22Rv1 (cell line): ENCODE data around the gene BUB1.
"Not testable (repeated sequence)": the region's sequence is repeated elsewhere in the genome, so short reads cannot be mapped to it uniquely, and the experiment has no call there.

Experiments used
- CTCF ChIP-seq: fragments of 450-650 bp; IDR thresholded peaks from 2 replicates; pipeline ENCODE4 v1.5.1; 2017; ENCODE audit warnings: mild to moderate bottlenecking
- ZFX ChIP-seq: fragments of 450-650 bp; IDR thresholded peaks from 2 replicates; pipeline ENCODE4 v1.6.1; 2017; ENCODE audit warnings: antibody characterized with exemption, borderline replicate concordance

DNA sequence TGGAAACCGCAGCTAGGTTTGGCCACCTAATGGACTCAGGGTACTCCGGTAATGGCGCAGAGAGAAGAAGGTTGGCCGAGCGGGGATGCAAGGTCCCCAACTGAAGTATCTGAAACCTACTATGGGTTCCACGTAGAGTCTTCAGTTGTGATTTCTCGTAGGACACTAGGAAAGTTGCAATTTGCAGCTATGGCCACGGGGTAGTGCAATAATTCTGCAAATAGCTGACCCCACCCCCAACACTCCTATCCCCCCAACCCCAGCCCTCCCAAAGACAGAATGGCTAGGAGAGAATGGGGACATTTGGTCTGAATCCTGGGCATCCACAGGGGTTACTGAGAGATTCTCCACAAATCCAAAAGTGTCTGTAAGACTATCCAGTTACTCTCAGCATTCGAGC, 75.7 kb downstream of the BUB1 start:
- not testable (repeated sequence) for TF ChIP-seq CTCF, ZFX
